KOPT-K1 (cell line): Measurements from ENCODE around the gene TACC3.
A peak's percentile ranks its signal among the peaks of the same experiment; 100 is the strongest.

ENCODE experiments used
- H3K27ac ChIP-seq: fragments of 200-600 bp; sonication (generic); 2 replicates; pipeline ENCODE4 v1.5.1; 2016; ENCODE audit warnings: antibody characterized with exemption, mild to moderate bottlenecking, low read depth, low read length; ENCODE audit not compliant: poor library complexity, severe bottlenecking
- H3K36me3 ChIP-seq: fragments of 200-600 bp; sonication (generic); 2 replicates; pipeline ENCODE4 v1.5.1; 2017; ENCODE audit warnings: antibody characterized with exemption, mild to moderate bottlenecking, low read length, moderate library complexity; ENCODE audit not compliant: insufficient read depth
- H3K9me3 ChIP-seq: fragments of 200-600 bp; sonication (generic); 2 replicates; pipeline ENCODE4 v1.5.1; 2017; ENCODE audit warnings: antibody characterized with exemption, low read length, mild to moderate bottlenecking; ENCODE audit not compliant: insufficient read depth, poor library complexity, severe bottlenecking

TACC3 gene

DNA sequence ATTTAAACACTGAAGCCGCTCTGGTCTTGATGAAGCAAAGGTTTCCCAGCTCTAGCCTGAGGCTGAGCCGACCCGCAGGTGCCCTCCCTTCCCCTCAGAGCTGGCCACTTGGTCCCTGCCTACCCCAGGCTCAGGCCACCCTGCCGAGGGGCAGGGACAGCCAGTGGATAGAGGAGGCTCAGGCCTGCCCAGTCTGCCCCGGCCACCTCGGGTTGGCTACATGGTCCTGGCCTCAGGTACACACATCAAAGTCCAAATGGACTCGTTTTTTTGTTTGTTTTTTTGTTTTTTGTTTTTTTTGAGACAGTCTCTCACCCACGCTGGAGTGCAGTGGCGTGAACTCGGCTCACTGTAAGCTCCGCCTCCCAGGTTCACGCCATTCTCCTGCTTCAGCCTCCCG, 23.8 kb downstream of the TACC3 start:
- H3K9me3 ChIP-seq = no peaks in the 10 kb centered on the region
- H3K27ac ChIP-seq = no peak overlapping the region
- H3K36me3 ChIP-seq = peaks cover 58% of the 10 kb centered on the region

- Histone ChIP-seq H3K36me3 (peaks cover 53% of the 10 kb centered on the region), H3K9me3 (no peaks in the 10 kb centered on the region), H3K27ac (no peak overlapping the region)
Measured at GRCh38 chr4:1745697-1746096, 24.4 kb downstream of the TACC3 start.

DNA sequence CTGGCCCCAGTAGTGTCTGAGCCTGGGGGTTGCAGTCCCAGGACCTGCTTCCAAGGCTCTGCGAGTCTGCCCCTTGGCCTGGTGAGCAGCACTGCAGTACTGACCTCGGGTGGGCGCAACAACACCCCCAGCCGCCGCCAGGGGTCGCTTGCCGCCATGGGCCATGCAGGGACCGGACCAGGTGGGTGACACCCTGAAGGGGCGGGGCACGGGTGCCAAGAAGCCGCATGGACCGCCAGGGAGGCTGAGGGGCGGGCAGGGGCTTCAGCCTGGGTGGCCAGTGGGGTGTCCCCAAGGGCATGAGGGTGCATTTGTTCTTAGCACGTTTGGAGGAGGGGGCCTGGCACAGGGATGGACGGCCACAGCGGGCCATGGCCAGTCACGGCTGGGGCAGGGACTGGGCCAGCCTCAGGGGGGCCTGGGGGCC, 25.0 kb downstream of the TACC3 start:
- Histone ChIP-seq H3K27ac (no peak overlapping the region), H3K36me3 (peaks cover 47% of the 10 kb centered on the region), H3K9me3 (no peaks in the 10 kb centered on the region)

GRCh38 chr4:1746919-1747602, 25.7 kb downstream of the TACC3 start:
- Histone ChIP-seq H3K36me3 (peaks cover 39% of the 10 kb centered on the region), H3K9me3 (no peaks in the 10 kb centered on the region), H3K27ac (no peak overlapping the region)

- H3K36me3 ChIP-seq = peaks cover 34% of the 10 kb centered on the region
- no peak overlapping the region for H3K27ac ChIP-seq
- no peaks in the 10 kb centered on the region for H3K9me3 ChIP-seq
Measured at GRCh38 chr4:1747603-1747967, 26.3 kb downstream of the TACC3 start.

- H3K9me3 ChIP-seq = no peaks in the 10 kb centered on the region
- H3K27ac ChIP-seq = no peak overlapping the region
- peaks cover 25% of the 10 kb centered on the region for H3K36me3 ChIP-seq
Measured at GRCh38 chr4:1748465-1748995, 27.2 kb downstream of the TACC3 start.

DNA sequence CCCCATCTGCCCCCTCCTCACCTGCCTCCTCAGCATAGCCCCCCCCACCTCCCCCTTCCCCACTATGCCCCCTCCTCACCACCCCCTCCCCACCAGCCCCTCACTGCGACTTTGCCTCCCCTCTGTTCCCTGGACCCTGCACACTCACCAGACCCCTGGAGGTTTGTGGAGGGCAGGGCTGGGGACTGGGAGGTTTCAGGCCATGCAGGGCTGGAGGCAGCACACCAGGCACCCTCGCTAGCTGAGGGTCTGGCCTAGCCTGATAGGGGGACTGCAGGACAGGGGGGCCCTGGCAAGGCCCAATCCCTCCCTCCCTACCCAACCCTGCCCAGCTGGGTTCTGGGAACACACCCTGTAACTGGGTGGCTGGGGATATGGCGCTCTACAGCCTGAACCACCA, 28.0 kb downstream of the TACC3 start:
- no peaks in the 10 kb centered on the region for H3K9me3 ChIP-seq
- H3K36me3 ChIP-seq = peaks cover 17% of the 10 kb centered on the region; the same call in 1 of the 2 replicates
- no peak overlapping the region for H3K27ac ChIP-seq

GRCh38 chr4:1749826-1750225, 28.5 kb downstream of the TACC3 start:
- H3K36me3 ChIP-seq = peaks cover 12% of the 10 kb centered on the region; the same call in 1 of the 2 replicates
- no peaks in the 10 kb centered on the region for H3K9me3 ChIP-seq
- H3K27ac ChIP-seq = no peak overlapping the region

GRCh38 chr4:1750381-1751154, 29.2 kb downstream of the TACC3 start:
- no peak overlapping the region for H3K27ac ChIP-seq
- no peaks in the 10 kb centered on the region for H3K9me3 ChIP-seq
- H3K36me3 ChIP-seq = peaks cover 5% of the 10 kb centered on the region; the same call in 1 of the 2 replicates

- Histone ChIP-seq H3K27ac (no peak overlapping the region), H3K9me3 (no peaks in the 10 kb centered on the region), H3K36me3 (no peaks in the 10 kb centered on the region)
Measured at GRCh38 chr4:1751155-1751918, 30.0 kb downstream of the TACC3 start.

DNA sequence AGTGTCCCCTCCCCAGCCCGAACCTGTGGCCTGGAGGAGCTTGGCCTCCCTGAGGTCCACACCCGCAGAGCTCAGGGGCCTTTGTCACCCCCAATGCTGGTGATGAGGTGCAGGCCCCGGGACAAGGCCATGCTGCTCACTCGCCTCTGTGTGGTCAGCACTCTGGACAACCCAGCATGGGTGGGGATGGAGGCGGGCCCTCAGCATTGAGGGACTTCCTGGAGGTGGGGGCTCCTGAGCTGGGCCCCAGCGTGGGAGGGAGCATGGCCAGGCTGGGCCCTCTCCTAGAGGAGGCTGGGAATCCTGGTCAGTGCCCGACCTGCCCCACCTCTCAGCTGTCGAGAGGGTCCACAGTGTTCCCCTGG, 30.6 kb downstream of the TACC3 start:
- H3K36me3 ChIP-seq = no peaks in the 10 kb centered on the region
- H3K27ac ChIP-seq = peak overlapping the region; percentile 54
- no peaks in the 10 kb centered on the region for H3K9me3 ChIP-seq

- H3K36me3 ChIP-seq = no peaks in the 10 kb centered on the region
- no peaks in the 10 kb centered on the region for H3K9me3 ChIP-seq
- H3K27ac ChIP-seq = peak overlapping the region; percentile 54
Measured at GRCh38 chr4:1752284-1753041, 31.1 kb downstream of the TACC3 start.

DNA sequence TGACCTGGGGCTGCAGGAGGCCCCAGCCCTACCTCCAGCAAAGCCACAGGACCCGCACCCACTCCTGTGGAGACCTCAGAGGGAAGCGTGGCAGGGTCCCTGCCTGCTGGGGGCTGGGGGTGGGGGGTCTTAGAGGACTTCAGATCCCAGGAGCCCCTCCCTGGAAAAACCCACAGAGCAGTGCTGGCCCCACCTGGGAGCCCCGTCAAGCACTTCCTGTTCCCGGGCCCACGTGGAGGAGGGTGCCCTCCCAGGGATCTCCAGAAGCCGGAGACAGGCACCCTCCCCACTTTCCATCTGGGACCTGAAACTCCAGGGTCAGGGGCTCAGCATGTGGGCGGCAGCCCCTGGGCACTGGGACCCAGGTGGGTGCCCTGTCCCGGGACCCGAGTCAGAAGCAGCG, 32.0 kb downstream of the TACC3 start:
- Histone ChIP-seq H3K27ac (peak overlapping the region; percentile 54), H3K9me3 (no peaks in the 10 kb centered on the region), H3K36me3 (no peaks in the 10 kb centered on the region)

DNA sequence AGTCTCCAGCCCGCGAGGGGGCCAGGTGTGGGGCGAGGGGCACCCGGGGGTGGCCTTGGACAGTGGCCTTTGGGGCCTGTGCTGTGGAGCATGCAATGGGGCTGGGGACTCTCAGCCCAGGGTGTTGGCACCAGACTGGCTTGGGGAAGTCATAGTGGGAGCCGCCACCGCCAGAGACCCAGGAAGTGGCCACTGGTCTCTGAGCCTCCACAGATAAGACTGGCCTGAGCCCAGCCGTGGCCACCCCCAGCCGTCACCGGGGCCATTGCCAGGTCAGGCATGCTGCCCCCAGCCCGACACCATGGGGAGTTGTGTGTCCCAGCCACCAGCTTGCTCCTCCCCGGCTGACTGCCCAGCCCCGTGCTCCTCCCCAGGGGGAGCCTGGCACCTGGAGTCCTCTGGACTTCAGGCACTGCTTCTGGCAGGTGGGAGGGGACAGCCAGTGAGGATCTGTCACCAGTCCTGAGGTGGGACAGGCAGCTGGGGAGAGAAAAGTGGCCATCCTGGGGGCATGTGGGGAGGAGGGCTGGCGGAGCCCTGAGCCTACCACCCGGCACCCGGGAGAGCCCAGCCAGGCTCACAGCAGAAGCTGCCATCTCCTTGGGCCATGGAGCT, 32.5 kb downstream of the TACC3 start:
- H3K27ac ChIP-seq = no peak overlapping the region
- no peaks in the 10 kb centered on the region for H3K36me3 ChIP-seq
- no peaks in the 10 kb centered on the region for H3K9me3 ChIP-seq
